ENCODE data around the gene UGT1A10.

DNA sequence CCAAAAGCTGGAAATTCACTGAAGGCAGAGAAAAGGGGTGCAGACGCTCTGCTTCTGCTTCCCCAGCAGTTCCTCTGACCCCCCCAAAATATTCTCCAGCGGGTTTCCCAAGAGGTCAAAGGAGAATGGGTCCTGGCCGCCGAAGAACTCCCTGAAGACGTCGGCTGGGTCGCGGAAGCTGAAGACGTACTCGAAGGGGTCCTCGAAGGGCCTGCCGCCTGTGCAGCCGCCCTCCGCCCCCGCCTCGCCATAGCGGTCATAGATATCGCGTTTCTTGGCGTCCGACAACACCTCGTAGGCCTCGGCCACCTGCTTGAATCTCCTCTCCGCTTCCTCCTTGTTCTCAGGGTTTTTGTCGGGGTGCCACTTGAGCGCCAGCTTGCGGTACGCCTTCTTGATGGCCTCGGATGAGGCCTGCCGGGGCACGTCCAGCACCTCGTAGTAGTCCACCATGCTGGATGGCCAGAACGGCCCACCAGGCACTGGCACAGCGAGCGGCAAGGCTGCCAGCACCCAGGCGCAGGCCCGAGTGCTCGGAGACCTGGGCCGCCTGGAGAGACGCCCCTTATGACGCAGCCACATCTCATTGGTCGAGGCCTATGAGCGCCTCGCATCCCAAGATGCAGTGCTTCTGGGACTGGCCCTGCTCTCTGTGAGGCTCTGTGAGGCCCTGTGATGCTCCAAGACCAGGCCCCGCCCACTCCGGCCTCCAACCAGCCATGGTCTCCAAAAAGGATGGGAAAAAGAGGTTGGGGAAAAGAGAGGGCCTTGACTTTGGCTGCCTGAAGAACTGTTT, 107.4 kb downstream of the UGT1A10 start:
- TF ChIP-seq NFIC (IDR thresholded peaks at IDR 0.05), result no peak
- TF ChIP-seq, protein P1, sequence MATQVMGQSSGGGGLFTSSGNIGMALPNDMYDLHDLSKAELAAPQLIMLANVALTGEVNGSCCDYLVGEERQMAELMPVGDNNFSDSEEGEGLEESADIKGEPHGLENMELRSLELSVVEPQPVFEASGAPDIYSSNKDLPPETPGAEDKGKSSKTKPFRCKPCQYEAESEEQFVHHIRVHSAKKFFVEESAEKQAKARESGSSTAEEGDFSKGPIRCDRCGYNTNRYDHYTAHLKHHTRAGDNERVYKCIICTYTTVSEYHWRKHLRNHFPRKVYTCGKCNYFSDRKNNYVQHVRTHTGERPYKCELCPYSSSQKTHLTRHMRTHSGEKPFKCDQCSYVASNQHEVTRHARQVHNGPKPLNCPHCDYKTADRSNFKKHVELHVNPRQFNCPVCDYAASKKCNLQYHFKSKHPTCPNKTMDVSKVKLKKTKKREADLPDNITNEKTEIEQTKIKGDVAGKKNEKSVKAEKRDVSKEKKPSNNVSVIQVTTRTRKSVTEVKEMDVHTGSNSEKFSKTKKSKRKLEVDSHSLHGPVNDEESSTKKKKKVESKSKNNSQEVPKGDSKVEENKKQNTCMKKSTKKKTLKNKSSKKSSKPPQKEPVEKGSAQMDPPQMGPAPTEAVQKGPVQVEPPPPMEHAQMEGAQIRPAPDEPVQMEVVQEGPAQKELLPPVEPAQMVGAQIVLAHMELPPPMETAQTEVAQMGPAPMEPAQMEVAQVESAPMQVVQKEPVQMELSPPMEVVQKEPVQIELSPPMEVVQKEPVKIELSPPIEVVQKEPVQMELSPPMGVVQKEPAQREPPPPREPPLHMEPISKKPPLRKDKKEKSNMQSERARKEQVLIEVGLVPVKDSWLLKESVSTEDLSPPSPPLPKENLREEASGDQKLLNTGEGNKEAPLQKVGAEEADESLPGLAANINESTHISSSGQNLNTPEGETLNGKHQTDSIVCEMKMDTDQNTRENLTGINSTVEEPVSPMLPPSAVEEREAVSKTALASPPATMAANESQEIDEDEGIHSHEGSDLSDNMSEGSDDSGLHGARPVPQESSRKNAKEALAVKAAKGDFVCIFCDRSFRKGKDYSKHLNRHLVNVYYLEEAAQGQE (IDR thresholded peaks at IDR 0.05; ENCODE audit: low read depth), result no peak
- no peak for TF ChIP-seq TAF1 (IDR thresholded peaks at IDR 0.05; ENCODE audit: low read depth)
- TF ChIP-seq EP300 (IDR thresholded peaks at IDR 0.05; ENCODE audit: borderline replicate concordance), result no peak
- no peak for TF ChIP-seq RAD21 (IDR thresholded peaks at IDR 0.05; ENCODE audit: low read depth)
- TF ChIP-seq CREB1 (IDR thresholded peaks at IDR 0.05; ENCODE audit: low read depth), result no peak
- TF ChIP-seq, protein P2, sequence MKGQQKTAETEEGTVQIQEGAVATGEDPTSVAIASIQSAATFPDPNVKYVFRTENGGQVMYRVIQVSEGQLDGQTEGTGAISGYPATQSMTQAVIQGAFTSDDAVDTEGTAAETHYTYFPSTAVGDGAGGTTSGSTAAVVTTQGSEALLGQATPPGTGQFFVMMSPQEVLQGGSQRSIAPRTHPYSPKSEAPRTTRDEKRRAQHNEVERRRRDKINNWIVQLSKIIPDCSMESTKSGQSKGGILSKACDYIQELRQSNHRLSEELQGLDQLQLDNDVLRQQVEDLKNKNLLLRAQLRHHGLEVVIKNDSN (IDR thresholded peaks at IDR 0.05), result no peak
- TF ChIP-seq CEBPB (IDR thresholded peaks at IDR 0.05), result no peak
- TF ChIP-seq ZBTB7A (IDR thresholded peaks at IDR 0.05; ENCODE audit: low read depth), result no peak

All from Ishikawa (cell line).